Activated T-cell treated with anti-CD3 and anti-CD28 coated beads for 4 hours (primary cell): ENCODE data around the gene MAP4K4.

Source experiments
- DNase-seq: peaks from one replicate; pipeline ENCODE4 v3.0.0-alpha.2; 2020

MAP4K4 gene

GRCh38 chr2:101818531-101819451 is 121.3 kb downstream of the MAP4K4 start:
- DNase-seq = no peak

GRCh38 chr2:101820519-101820918 is 123.0 kb downstream of the MAP4K4 start:
- no peak for DNase-seq

- no peak for DNase-seq
Observed at GRCh38 chr2:101821059-101821805, 123.7 kb downstream of the MAP4K4 start.

DNA sequence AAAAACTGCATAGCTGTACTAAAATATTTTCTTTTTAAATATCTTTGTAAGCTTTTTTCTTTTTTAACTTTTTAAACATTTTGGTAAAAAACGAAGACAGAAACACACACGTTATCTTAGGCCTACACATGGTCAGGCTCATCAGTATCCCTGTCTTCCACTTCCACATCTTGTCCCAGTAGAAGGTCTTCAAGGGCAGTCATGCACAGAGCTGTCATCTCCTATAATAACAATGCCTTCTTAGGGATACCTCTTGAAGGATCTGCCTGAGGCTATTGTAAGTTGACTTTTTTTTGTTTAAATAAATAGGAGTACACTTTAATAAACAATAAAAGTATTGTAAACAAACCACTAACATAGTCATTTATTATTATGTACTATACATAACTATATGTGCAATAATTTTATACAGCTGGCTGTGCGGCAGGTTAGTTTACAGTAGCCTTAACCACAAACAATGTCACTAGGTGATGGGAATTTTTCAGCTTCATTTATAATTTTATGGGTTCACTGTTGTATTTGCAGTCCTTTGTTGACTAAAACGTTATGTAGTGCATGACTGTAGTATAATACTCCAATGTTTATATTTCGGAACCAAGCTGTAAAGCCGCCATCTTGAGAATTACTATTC is 124.4 kb downstream of the MAP4K4 start:
- no peak for DNase-seq

DNA sequence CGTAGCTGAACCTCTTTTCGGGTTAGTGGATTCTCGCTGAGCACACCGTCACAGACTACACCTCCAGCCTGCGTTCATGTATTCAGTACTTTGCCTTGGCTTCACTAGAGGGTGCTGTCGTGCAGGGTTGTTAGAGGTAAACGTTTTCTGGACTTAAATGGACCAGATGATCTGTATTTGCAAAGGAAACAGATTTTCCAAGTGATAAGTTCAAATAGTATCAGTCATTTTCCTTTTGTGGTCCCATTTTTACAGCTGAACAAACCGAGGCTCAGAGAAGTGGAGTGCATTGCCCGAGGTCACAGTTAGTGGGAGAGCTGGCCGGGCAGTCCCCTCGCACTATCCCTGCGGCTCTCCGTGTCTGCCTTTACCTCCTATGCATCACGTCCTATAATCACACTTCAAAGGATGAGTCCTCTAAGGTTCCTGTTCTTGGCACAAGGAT is 125.9 kb downstream of the MAP4K4 start:
- peak; percentile 60 for DNase-seq

- no peak for DNase-seq
Observed at GRCh38 chr2:101823859-101824258, 126.4 kb downstream of the MAP4K4 start.

- DNase-seq = no peak
Observed at GRCh38 chr2:101826716-101827115, 129.2 kb downstream of the MAP4K4 start.

DNA sequence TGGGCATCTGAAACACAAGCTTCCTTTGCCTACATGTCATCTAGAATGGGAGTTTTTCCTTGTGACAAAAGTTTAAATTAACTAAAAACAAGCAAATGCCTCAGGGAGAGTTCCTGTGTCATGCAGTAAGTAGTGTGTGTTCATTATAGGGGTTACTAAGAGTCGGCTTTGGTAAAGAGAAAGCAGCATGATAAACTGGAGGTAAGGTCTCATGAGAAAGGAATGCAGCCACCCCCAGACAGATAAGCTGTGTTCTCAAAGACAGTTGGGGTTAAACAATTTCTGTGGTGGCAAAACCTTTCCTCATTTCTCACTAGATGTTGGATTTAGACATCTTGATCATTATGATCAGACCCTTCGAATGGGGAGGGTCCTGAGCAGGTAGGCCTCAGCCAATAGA is 129.7 kb downstream of the MAP4K4 start:
- DNase-seq = no peak

DNA sequence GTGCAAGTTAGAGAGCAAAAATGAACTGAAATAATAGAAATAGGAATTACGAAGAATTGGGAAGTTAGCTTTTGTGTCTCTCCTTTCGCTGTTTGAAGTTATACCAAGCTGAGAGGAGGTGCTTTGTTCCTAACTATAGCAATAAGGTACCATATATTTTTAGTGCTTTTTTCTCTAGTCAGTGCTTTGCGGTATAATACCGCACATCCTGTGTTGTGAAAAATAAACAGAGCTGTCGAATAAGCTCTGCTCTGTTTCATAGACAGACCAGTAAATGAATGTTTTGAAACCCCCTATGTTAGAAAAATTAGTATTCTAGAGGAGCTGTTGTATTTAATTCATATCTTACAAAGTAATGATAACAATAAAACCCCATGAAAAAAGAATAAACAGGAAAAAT is 130.8 kb downstream of the MAP4K4 start:
- no peak for DNase-seq

GRCh38 chr2:101828673-101829334 is 131.3 kb downstream of the MAP4K4 start:
- DNase-seq = no peak

GRCh38 chr2:101829429-101829828 is 131.9 kb downstream of the MAP4K4 start:
- no peak for DNase-seq

DNA sequence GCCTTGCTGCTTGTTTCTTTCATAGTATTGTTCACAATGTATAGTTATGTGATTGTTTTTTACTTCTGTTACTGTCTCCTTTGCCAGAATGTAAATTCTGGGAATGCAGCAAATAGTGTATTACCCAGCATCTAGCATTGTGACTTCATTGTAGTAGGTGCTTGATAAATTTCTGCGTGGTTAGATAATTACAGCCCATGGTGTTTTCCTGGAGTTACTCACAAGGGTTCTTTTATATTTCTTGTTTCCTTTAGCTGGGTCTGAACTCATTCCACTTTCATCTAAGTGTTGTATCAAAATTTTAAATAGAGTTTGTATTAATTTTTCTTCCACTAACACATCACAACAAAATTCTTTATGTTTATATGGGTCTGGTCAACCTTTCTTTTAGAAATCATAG is 132.6 kb downstream of the MAP4K4 start:
- DNase-seq = no peak

DNA sequence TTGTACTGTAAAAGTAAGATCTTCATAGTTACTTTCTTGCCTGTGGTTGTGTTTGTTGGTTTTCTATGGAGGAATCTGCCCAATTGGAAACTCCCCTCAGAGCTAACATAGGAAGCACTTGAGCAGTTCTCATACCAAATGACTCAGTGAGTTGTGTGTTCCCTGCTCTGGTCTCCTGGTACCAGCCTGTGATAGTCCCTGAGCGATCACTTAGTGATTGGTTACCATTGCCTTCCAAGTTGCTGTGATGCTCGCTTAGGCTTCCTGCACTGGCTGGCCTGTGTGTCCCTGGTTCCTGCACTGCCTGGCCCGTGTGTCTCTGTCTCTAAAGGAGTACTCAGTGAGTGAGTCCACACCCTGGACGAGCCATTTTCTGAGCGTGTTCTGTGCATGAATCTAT is 133.0 kb downstream of the MAP4K4 start:
- DNase-seq = no peak

DNA sequence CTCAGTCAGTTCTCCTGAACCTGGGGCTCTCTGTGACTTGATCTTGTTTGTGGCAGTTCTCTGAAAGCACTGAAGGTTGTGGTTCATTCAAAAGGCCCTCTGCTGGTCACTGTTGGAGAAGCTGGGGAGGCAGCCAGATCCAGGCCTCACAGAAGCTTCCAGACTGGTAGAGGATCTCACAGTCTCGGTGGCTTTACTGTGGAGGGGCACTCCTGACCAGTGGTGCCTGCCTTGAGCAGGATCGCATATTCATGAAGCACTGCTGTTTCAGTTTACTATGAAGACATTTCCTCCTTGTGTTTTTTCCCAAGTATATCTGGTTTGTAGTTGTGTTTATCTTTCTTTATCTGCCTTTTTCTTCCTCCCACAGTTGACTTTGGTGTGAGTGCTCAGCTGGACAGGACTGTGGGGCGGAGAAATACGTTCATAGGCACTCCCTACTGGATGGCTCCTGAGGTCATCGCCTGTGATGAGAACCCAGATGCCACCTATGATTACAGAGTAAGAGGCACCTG is 133.9 kb downstream of the MAP4K4 start:
- DNase-seq = peak; percentile 55

DNA sequence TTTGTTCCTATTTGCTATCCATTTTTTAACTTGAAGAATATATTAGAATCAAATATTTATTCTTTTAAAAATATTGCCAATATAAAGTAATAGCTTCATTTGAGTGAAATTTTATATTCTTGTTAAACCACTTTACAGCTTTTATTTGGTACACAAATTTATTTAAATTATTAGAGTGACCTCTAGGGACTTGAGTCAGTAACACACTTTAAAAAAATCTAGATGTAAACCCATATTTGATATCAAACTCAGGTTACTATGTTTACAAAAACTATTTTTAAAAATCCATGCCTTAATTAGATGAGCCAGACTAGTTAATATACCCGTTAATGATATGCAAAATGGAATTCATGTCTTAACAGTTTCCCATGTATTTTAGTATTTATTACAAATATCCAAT is 134.6 kb downstream of the MAP4K4 start:
- no peak for DNase-seq

- DNase-seq = no peak
Observed at GRCh38 chr2:101833890-101834523, 136.5 kb downstream of the MAP4K4 start.

- no peak for DNase-seq
Observed at GRCh38 chr2:101837354-101837753, 139.8 kb downstream of the MAP4K4 start.

GRCh38 chr2:101841679-101842327 is 144.3 kb downstream of the MAP4K4 start:
- DNase-seq = no peak

GRCh38 chr2:101842471-101842870 is 145.0 kb downstream of the MAP4K4 start:
- DNase-seq = no peak

- DNase-seq = no peak
Observed at GRCh38 chr2:101843048-101843447, 145.5 kb downstream of the MAP4K4 start.

GRCh38 chr2:101843471-101843870 is 146.0 kb downstream of the MAP4K4 start:
- no peak for DNase-seq
